ENCODE data around the gene ZNF536. TPM values are rescaled to one million over a fixed set of nuclear protein-coding genes. Genes with fewer than 3 reads are reported as not detected.
"Not testable (repeated sequence)": the region's sequence is repeated elsewhere in the genome, so short reads cannot be mapped to it uniquely, and the experiment has no call there.

ZNF536 gene
- total RNA-seq, 2 experiments from 2014 or later, result not detected

DNA sequence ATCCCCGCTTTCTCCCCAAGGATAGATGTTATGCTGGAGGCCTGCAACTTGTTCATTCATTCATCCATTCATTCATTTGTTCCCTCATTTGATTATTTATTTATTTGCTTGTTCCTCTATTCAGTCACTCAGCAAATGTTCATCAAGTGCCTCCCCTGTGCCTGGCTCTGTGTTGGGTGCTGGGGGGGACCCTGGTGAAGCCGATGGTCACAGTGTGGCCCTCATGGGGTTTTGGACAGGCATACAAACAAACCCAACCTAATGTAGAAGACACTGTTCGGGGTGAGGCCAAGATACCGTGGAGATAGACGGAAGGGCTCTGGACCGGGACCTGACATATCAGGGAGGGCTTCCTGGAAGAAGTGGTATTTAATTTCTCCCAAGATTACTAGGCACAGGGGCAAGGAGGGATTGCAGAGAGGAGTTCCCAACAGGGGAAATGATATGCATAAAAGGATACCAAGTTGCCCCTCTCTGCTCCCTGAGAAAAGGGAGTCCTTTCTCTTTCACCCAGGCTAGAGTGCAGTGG lies 58.1 kb downstream of the ZNF536 start:
- H3K4me3 Mint-ChIP-seq, result no peak overlapping the region
- no peaks in the 10 kb centered on the region for H3K27me3 Mint-ChIP-seq
- H3K27ac Mint-ChIP-seq, result no peak overlapping the region
- H3K36me3 Mint-ChIP-seq (ENCODE audit: low read depth), result no peaks in the 10 kb centered on the region
- ChIA-PET POLR2A (no interaction called here), CTCF (no interaction called here)
- no peaks in the 10 kb centered on the region for H3K9me3 Mint-ChIP-seq
- no peak for DNase-seq
- H3K4me1 Mint-ChIP-seq, result no peaks in the 10 kb centered on the region

DNA sequence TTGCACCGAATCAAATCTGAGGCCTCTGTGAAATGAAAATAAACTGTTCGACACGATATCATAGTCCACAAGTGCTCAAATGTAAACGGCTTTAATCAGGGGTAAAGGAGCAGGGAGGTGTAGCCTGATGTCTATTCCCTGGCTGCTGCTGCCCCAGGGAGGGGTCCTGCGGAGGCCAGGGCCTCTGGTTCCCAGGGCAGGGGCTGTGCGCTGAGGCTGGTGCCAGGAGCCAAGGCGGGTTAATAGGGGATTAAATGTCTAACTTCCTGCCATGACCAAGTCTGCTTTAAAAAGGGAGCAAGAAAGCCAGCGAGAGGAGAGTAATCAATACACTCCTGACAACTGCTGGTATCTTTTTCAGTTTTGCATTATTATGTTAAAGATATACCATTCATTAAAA lies 59.4 kb downstream of the ZNF536 start:
- no peaks in the 10 kb centered on the region for H3K9me3 Mint-ChIP-seq
- no peaks in the 10 kb centered on the region for H3K36me3 Mint-ChIP-seq (ENCODE audit: low read depth)
- no peaks in the 10 kb centered on the region for H3K4me1 Mint-ChIP-seq
- no peak for DNase-seq
- no peaks in the 10 kb centered on the region for H3K27me3 Mint-ChIP-seq
- POLR2A ChIA-PET, result no interaction called here
- H3K4me3 Mint-ChIP-seq, result no peak overlapping the region
- no peak overlapping the region for H3K27ac Mint-ChIP-seq
- CTCF ChIA-PET, result no interaction called here

DNA sequence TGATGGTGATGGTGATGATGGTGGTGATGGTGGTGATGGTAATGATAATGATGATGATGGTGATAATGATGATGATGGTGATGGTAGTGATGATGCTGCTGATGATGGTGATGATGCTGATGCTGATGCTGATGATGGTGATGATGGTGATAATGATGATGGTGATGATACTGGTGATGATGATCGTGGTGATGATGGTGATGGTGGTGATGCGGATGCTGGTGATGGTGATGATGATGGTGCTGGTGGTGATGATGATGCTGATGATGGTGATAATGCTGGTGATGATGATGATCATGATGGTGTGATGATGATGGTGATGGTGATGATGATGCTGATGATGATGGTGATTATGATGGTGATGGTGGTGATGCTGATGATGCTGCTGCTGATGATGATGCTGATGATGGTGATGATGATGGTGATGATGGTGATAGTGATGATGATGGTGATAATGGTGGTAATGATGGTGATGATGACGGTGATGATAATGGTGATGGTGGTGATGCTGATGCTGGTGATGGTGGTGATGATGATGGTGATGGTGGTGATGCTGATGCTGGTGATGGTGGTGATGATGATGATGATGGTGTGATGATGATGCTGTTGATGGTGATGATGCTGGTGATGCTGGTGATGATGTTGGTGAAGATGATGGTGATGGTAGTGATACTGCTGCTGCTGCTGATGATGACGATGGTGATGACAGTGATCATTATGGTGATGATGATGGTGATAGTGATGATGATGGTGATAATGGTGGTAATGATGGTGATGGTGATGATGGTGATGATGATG lies 62.8 kb downstream of the ZNF536 start:
- DNase-seq, result no peak
- Mint-ChIP-seq H3K27ac (no peak overlapping the region), H3K27me3 (no peaks in the 10 kb centered on the region), H3K4me3 (no peak overlapping the region), H3K4me1 (no peaks in the 10 kb centered on the region), H3K36me3 (ENCODE audit: low read depth) (no peaks in the 10 kb centered on the region), H3K9me3 (no peaks in the 10 kb centered on the region)
- CTCF ChIA-PET, result no interaction called here
- POLR2A ChIA-PET, result no interaction called here

DNA sequence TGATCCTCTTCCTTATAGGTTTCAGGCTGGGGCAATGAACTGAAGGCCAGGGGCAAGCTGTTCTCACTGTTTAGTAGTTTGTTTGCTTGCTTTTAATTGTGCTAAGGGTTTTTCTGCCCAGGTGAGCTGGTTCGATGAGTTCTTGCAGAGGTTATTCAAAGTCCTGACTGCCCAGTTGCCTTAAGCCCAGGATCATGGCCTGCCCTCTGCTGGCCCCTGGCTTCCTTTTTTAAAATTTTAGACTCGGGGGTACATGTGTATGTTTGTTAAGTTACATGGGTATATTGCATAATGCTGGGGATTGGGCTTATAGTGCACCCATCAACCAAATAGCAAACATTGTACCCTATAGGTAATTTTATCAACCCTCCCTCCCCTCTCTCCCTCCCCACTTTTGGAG lies 65.7 kb downstream of the ZNF536 start:
- no peaks in the 10 kb centered on the region for H3K36me3 Mint-ChIP-seq (ENCODE audit: low read depth)
- no peaks in the 10 kb centered on the region for H3K27me3 Mint-ChIP-seq
- no peak overlapping the region for H3K4me3 Mint-ChIP-seq
- H3K4me1 Mint-ChIP-seq, result no peaks in the 10 kb centered on the region
- DNase-seq, result no peak
- no peaks in the 10 kb centered on the region for H3K9me3 Mint-ChIP-seq
- H3K27ac Mint-ChIP-seq, result no peak overlapping the region
- ChIA-PET POLR2A (no interaction called here), CTCF (no interaction called here)

DNA sequence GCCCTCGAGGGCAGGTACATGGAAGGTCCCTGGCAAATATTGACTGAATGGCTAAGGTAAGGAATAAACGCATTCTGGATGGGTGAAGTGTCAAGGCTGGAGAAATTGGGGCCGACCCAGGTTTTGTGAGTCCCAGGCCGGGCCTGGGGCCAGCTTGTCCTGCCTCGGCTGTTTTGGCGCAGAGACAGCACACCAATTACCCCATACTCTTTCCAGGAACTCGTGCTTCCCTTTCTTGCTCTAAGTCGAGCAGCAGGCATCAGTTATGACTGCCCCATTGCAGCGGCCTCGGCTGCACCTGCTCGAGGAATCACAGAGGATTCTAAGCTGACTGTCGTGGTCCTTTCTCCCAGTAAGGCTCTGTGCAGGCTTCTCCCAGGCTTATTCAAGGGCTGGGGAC lies 67.1 kb downstream of the ZNF536 start:
- DNase-seq, result no peak
- POLR2A ChIA-PET, result no interaction called here
- Mint-ChIP-seq H3K27me3 (no peaks in the 10 kb centered on the region), H3K27ac (no peak overlapping the region), H3K4me3 (no peak overlapping the region), H3K36me3 (ENCODE audit: low read depth) (no peaks in the 10 kb centered on the region), H3K9me3 (peaks cover 3% of the 10 kb centered on the region), H3K4me1 (no peaks in the 10 kb centered on the region)
- CTCF ChIA-PET, result no interaction called here

DNA sequence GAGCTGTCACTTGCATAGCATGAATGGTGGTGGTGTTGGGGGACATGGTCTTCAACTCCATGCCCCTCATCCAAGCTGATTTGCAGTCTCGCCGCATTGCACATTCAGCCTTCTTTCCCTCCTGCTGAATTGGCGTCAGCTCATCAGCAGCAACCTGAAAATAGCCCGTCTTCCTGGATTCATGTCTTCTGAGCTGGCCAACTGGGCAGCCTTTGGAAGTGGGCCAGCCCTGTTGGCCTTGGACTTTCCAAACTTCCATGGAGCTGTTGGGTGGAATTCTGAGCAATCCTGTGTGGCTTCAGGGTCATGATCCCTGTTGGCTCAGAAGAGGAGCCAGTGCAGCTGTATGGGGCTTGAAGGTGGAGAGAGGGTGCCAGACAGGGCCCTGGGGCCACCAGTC lies 68.8 kb downstream of the ZNF536 start:
- Mint-ChIP-seq H3K36me3 (ENCODE audit: low read depth) (no peaks in the 10 kb centered on the region), H3K27me3 (no peaks in the 10 kb centered on the region), H3K27ac (no peak overlapping the region), H3K4me1 (no peaks in the 10 kb centered on the region), H3K9me3 (peaks cover 3% of the 10 kb centered on the region), H3K4me3 (no peak overlapping the region)
- DNase-seq, result no peak
- ChIA-PET CTCF (interaction anchor here (1.3 kb wide), 1 partner anchor 9 kb away, joined by 3 read pairs; no protein-coding TSS in a partner anchor), POLR2A (no interaction called here)

DNA sequence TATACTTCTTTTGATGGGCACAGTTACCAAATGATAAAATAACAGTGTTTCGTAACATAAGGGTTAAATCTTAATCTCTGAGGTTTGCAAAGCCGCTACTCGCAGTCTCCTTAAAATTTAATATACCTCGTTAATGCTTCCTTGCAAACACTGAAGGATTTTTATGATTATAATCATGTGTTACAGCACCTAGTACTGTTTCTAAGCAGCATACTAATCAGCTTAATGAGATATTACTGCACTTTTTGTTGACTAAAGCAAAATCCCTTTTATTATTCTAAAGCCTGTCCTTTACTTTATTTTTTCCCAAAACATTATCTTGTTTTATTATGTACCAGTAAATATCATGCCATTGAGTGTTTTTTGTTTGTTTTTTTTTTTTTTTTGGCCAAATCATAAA lies 70.5 kb downstream of the ZNF536 start:
- no peaks in the 10 kb centered on the region for H3K36me3 Mint-ChIP-seq (ENCODE audit: low read depth)
- H3K27me3 Mint-ChIP-seq, result no peaks in the 10 kb centered on the region
- H3K4me3 Mint-ChIP-seq, result no peak overlapping the region
- no peak overlapping the region for H3K27ac Mint-ChIP-seq
- H3K4me1 Mint-ChIP-seq, result no peaks in the 10 kb centered on the region
- peaks cover 3% of the 10 kb centered on the region for H3K9me3 Mint-ChIP-seq
- DNase-seq, result no peak
- CTCF ChIA-PET, result no interaction called here
- POLR2A ChIA-PET, result no interaction called here

DNA sequence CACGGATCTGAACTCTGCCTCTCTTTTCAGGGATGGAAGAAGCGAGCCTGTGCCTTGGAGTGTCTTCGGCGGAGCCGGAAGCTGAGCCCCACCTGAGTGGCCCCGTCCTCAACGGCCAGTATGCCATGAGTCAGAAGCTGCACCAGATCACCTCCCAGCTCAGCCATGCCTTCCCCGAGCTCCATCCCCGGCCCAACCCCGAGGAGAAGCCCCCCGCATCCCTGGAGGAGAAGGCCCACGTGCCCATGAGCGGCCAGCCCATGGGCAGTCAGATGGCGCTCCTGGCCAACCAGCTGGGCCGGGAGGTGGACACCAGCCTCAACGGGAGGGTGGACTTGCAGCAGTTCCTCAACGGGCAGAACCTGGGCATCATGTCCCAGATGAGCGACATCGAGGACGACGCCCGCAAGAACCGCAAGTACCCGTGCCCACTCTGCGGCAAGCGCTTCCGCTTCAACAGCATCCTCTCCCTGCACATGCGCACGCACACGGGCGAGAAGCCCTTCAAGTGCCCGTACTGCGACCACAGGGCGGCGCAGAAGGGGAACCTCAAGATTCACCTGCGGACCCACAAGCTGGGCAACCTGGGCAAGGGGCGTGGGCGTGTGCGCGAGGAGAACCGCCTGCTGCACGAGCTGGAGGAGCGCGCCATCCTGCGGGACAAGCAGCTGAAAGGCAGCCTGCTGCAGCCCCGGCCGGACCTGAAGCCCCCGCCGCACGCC lies 71.5 kb downstream of the ZNF536 start:
- Mint-ChIP-seq H3K27me3 (peaks cover 2% of the 10 kb centered on the region), H3K4me3 (no peak overlapping the region), H3K9me3 (peaks cover 3% of the 10 kb centered on the region), H3K27ac (no peak overlapping the region), H3K36me3 (ENCODE audit: low read depth) (no peaks in the 10 kb centered on the region), H3K4me1 (no peaks in the 10 kb centered on the region)
- DNase-seq, result no peak
- ChIA-PET POLR2A (no interaction called here), CTCF (no interaction called here)

DNA sequence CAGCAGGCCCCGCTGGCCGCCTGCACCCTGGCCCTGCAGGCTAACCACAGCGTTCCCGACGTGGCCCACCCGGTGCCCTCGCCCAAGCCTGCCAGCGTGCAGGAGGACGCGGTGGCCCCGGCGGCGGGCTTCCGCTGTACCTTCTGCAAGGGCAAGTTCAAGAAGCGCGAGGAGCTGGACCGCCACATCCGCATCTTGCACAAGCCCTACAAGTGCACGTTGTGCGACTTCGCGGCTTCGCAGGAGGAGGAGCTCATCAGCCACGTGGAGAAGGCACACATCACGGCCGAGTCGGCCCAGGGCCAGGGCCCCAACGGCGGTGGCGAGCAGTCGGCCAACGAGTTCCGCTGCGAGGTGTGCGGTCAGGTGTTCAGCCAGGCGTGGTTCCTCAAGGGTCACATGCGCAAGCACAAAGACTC lies 72.1 kb downstream of the ZNF536 start:
- POLR2A ChIA-PET, result no interaction called here
- H3K27me3 Mint-ChIP-seq, result peaks cover 5% of the 10 kb centered on the region
- no peaks in the 10 kb centered on the region for H3K4me1 Mint-ChIP-seq
- CTCF ChIA-PET, result no interaction called here
- H3K9me3 Mint-ChIP-seq, result peaks cover 3% of the 10 kb centered on the region
- DNase-seq, result no peak
- no peak overlapping the region for H3K27ac Mint-ChIP-seq
- H3K4me3 Mint-ChIP-seq, result no peak overlapping the region
- no peaks in the 10 kb centered on the region for H3K36me3 Mint-ChIP-seq (ENCODE audit: low read depth)

DNA sequence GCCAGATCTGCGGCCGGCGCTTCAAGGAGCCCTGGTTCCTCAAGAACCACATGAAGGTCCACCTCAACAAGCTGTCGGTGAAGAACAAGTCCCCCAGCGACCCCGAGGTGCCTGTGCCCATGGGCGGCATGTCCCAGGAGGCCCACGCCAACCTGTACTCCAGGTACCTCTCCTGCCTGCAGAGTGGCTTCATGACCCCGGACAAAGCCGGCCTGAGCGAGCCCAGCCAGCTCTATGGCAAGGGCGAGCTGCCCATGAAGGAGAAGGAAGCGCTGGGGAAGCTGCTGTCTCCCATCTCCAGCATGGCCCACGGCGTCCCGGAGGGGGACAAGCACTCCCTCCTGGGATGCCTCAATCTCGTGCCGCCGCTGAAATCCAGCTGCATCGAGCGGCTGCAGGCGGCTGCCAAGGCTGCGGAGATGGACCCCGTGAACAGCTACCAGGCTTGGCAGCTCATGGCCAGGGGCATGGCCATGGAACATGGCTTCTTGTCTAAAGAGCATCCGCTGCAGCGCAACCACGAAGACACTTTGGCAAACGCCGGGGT lies 72.6 kb downstream of the ZNF536 start:
- peaks cover 8% of the 10 kb centered on the region for H3K27me3 Mint-ChIP-seq
- no peaks in the 10 kb centered on the region for H3K36me3 Mint-ChIP-seq (ENCODE audit: low read depth)
- ChIA-PET CTCF (no interaction called here), POLR2A (no interaction called here)
- H3K9me3 Mint-ChIP-seq, result peaks cover 3% of the 10 kb centered on the region
- no peak overlapping the region for H3K27ac Mint-ChIP-seq
- H3K4me1 Mint-ChIP-seq, result no peaks in the 10 kb centered on the region
- DNase-seq, result no peak
- no peak overlapping the region for H3K4me3 Mint-ChIP-seq

DNA sequence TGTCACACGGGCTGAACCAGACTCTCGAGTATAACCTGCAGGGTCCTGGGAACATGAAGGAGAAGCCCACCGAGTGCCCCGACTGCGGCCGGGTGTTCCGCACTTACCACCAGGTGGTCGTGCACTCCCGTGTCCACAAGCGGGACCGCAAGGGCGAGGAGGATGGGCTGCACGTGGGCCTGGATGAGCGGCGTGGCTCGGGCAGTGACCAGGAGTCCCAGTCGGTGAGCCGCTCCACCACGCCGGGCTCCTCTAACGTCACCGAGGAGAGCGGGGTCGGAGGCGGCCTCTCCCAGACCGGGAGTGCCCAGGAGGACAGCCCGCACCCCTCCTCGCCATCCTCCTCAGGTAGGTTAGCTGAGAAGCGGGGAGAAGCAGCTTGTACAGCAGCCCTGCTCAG lies 73.2 kb downstream of the ZNF536 start:
- CTCF ChIA-PET, result no interaction called here
- Mint-ChIP-seq H3K27me3 (peaks cover 10% of the 10 kb centered on the region), H3K36me3 (ENCODE audit: low read depth) (no peaks in the 10 kb centered on the region), H3K4me1 (no peaks in the 10 kb centered on the region), H3K27ac (no peak overlapping the region), H3K4me3 (no peak overlapping the region), H3K9me3 (peaks cover 3% of the 10 kb centered on the region)
- POLR2A ChIA-PET, result no interaction called here
- no peak for DNase-seq

DNA sequence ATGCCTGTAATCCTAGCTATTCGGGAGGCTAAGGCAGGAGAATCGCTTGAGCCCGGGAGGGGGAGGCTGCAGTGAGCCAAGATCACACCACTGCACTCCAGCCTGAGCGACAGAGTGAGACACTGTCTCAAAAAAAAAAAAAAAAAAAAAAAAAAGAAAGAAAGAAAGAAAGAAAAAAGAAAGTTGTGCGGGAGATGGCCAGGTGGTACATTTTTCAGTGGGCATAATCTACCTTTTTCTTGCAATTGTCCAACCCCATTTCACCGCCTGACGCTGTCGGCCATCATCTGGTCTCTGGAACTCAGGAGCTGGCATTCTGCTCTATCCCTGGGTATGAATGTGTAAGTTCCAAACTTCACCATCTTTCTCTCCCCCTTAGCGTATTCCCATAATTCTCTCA lies 73.9 kb downstream of the ZNF536 start:
- H3K27ac Mint-ChIP-seq; CTCF ChIA-PET; DNase-seq; H3K9me3 Mint-ChIP-seq; H3K4me3 Mint-ChIP-seq; H3K4me1 Mint-ChIP-seq; POLR2A ChIA-PET; H3K36me3 Mint-ChIP-seq (ENCODE audit: low read depth): not testable (repeated sequence)
- peaks cover 10% of the 10 kb centered on the region for H3K27me3 Mint-ChIP-seq

DNA sequence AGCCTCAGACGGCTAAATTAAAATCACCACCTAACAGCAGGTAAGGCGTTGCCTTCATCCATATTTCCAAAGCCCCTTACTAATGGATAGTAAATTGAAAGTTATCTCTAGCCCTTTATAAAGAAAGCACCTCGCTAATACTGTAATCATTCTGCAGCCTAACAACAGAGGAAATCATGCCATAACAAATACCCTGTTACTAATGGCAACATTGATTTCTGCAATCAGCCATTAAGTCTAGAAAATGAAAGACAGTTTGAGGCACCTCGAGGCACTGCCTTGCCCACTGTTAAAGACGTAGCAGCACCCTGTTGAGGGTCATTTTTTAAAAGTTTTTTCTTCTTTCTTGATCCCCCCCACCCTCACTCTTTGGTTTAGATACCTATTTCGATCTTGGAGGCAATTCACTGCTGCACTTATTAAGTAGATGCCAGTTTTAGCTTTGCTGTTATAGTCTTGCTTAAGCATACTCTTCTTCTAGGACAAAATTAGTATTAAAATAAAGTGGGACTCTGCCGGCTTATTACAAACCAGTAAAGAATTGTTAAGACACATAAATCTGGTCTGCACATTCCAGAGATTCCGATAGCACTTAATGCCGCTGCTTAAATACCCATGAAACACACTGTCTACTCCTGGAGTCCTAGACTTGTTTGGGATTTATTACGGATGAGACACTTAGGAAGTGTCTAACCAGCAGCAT lies 74.8 kb downstream of the ZNF536 start:
- Mint-ChIP-seq H3K4me1 (no peaks in the 10 kb centered on the region), H3K36me3 (ENCODE audit: low read depth) (no peaks in the 10 kb centered on the region), H3K27me3 (peaks cover 10% of the 10 kb centered on the region), H3K27ac (no peak overlapping the region), H3K9me3 (peaks cover 3% of the 10 kb centered on the region), H3K4me3 (no peak overlapping the region)
- CTCF ChIA-PET, result no interaction called here
- POLR2A ChIA-PET, result no interaction called here
- DNase-seq, result no peak
